GM21717 (cell line): ENCODE measurements around the gene NAA50.

Source experiments
- ATAC-seq: cut with Tn5 transposase; IDR thresholded peaks from one replicate; pipeline ENCODE4 v1.9.1; 2021; ENCODE audit warnings: mild to moderate bottlenecking, moderate library complexity; ENCODE audit not compliant: unreplicated experiment

The NAA50 gene

DNA sequence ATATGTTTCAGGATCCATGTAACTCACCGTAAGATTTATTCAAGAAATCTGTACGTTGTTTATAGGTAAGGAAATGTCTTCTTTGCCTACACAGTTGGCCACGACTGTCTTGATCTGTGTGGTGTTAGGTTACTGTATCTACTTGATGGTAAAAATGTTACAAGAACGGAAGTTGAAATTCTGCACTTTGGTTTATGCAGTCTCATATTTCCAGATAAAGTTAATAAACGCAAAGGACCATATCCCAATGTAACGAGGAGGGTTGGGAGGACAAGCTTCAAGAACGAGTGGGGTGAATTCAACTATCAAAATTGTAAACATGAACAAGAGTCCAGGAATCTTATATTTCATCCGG, 50.6 kb downstream of the NAA50 start:
- ATAC-seq, result no peak

DNA sequence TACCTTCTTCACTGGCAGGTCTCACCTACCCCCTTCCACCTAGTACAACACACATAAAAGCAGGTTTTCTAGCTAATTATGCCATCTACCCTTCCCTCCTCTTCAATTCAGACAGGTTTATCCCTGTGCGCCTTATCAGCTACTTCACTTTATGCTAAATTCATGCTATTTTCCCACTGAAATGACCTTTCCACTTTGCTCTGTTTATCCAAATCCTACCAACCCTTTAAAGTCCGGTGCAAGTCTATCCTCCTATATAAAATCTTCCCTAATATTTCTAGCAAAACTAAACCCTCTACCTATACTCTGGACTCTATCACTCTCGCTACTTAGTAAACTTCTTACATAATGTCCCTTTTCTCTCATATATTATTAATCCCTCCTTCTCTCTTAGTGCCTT, 55.6 kb downstream of the NAA50 start:
- ATAC-seq, result no peak

DNA sequence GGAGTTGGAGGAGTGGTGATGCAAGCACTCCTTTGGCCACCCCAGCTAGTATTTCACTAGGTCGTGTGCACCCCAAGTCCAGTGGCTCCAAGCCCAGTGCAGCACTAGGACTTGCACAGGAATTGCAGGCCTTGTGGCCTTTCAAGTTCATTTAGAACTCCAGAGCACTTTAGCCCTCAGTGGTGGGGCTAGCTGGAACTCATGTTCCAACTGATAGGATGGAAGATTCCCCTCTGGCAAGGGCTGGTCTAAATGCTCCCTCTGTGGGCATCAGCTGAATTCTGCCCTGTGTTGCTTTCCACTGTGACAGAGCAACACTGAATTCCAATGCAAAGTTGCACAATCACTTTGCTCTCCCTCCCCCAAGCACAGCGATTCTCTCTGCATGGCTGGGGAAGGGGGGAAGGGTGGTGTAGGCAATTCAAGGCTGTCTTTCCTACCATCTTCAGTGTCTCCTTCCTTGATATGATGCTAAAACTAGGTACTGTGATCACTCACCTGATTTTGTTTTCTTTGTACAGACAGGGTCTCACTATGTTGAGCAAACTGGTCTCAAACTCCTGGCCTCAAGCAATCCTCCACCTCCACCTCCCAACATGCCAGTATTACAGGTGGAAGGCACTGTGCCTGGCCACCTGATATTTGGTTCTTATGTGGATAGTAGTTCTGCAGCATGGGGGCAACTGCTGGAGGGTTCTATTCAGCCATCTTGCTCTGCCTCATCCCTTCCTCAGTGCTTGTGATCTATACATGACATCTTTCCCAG, 59.9 kb downstream of the NAA50 start:
- ATAC-seq, result no peak

DNA sequence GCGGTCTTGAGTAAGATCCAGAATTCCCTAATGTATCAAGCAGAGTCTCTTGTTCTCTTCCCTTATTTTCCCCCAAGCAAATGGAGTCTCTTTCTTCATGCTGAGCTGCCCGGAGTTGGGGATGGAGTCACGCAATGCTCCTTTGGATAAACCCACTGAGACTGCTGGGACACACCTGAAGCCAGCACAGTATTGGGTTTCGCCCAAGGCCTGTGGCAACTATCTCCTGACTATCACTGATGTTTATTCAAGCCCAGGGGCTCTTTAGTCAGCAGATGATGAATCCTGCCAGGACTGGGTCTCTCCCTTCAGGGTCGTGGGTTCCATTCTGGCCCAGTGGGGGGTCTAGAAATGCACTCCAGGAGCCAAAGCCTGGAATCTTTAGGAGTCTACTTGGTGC, 60.9 kb downstream of the NAA50 start:
- no peak for ATAC-seq

DNA sequence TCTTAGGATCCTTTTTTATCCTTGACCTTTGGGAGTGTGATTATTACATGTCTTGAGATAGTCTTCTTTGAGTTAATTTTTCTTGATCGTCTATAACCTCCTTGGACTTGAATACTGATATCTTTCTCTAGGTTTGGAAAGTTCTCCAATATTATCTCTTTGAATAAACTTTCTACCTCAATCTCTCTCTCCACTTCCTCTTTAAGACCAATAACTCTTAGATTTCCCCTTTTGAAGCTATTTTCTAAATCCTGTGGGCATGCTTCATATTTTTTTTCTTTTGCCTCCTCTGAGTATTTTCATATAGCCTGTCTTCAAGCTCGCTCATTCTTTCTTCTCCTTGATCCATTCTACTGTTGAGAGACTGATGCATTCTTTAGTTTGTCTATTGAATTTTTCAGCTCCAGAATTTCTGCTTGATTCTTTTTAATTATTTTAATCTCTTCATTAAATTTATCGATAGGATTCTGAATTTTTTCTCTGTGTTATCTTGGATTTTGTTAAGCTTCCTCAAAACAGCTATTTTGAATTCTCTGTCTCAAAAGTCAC, 61.7 kb downstream of the NAA50 start:
- no peak for ATAC-seq

DNA sequence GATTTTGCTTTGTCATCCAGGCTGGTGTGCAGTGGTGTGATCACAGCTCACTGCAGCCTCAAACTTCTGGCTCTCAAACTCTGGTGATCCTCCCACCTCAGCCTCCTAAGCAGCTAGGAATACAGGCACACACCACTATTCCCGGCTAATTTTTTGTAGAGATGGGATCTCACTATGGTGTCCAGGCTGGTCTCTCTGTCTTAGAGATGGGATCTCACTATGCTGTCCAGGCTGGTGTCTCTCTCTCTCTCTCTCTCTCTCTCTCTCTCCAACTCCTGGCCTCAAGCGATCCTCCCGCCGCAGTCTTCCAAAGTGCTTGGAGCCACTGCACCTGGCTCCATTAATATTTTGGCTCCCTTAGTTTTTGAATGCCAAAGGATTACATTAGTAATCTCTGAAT, 67.3 kb downstream of the NAA50 start:
- no peak for ATAC-seq

DNA sequence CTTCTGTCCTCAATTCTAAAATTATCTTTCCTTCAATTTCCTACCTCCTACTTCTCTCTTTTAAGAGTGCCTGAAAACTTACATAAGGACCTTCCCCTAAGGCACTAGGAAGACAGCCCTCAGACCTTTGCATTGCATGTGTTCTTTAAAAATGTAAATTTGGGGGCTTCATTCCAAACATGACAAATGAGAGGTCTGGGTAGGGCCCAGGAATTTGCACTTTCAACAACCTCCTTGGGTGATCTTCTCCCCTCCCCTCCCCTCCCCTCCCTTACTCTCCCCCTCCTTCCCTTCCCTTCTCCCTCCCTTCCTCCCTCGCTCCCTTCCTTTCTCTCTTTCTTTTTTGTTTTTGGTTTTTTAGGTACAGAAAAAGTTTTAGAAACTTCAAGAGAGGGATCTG, 68.3 kb downstream of the NAA50 start:
- ATAC-seq, result no peak

DNA sequence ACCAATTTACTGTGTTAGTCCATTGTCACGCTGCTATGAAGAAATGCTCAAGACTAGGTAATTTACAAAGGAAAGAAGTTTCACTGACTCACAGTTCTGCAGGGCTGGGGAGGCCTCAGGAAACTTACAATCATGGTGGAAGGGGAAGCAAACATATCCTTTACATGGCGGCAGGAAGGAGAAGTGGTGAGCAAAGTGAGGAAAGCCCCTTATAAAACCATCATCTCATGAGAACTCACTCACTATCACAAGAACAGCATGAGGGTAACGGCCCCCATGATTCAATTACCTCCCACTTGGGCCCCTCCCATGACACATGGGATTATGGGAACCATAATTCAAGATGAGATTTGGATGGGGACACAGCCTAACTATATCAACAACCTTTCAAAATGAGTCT, 69.8 kb downstream of the NAA50 start:
- ATAC-seq, result no peak

DNA sequence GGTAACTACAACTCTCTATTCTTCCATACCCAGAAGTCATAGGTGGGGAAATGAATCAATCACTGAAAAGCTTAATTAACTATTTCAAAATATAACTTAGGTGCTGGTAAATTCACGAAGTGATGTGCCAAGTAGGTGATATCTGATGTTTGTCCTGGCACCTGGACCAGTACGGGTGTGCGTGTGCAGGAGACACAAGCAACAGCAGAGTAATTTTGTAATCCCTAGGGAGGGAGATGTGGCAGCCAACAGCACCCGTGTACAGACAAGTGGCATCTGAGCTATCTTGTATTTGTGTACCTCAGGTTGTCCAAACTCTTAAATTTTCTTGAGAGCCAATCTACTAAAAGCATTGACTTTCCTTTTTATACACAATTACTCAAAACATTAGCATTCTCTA, 72.5 kb downstream of the NAA50 start:
- ATAC-seq, result no peak

DNA sequence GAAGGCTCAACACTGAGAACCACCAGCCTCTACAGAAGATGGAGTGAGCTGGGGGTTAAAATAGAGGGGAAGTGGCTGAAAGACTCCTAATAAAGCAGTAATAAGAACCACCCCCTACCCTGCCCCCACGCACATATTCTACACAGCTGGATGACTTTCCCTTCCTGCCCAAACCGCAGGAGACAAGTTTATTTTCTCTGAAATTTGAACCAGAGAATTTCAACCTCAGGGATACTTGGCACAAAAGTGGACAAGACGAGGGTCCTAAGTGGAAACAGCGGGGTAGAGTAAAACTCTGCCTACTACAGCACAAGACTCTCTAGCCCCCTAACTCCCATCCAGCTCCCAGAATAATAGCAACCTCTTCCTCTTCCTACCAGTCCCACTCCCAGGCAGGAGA, 78.0 kb downstream of the NAA50 start:
- no peak for ATAC-seq
